Muscle layer of duodenum (tissue), 2 donors: ENCODE measurements around the gene CFAP65.
A peak's percentile ranks its signal among the peaks of the same experiment; 100 is the strongest.

Experiments used
- H3K27ac ChIP-seq: one replicate; pipeline ENCODE4 v1.7.0; 2013; ENCODE audit warnings: mild to moderate bottlenecking, low read length
- H3K27me3 ChIP-seq: one replicate; pipeline ENCODE4 v1.7.0; 2013; ENCODE audit warnings: low read depth, mild to moderate bottlenecking, control low read depth, low read length
- H3K36me3 ChIP-seq, 2 donors: one replicate each; pipeline ENCODE4 v1.7.0; 2013; ENCODE audit warnings: low read length in 2 of 2, control low read depth in 1 of 2, mild to moderate bottlenecking in 1 of 2; ENCODE audit not compliant: insufficient read depth in 2 of 2, control insufficient read depth in 1 of 2
- H3K4me1 ChIP-seq, 2 donors: one replicate each; pipeline ENCODE4 v1.7.0; 2013; ENCODE audit warnings: low read length in 2 of 2, mild to moderate bottlenecking in 2 of 2, control low read depth in 1 of 2, moderate library complexity in 1 of 2; ENCODE audit not compliant: insufficient read depth in 2 of 2, control insufficient read depth in 1 of 2
- H3K4me3 ChIP-seq, 2 donors: one replicate each; pipeline ENCODE4 v1.7.0; 2013; ENCODE audit warnings: low read length in 2 of 2, low read depth in 1 of 2, mild to moderate bottlenecking in 1 of 2
- H3K9me3 ChIP-seq, 2 donors: one replicate each; pipeline ENCODE4 v1.7.0; 2013; ENCODE audit warnings: low read length in 2 of 2, control low read depth in 1 of 2, mild to moderate bottlenecking in 1 of 2; ENCODE audit not compliant: control insufficient read depth in 1 of 2
- donor health status: healthy.

Gene CFAP65

DNA sequence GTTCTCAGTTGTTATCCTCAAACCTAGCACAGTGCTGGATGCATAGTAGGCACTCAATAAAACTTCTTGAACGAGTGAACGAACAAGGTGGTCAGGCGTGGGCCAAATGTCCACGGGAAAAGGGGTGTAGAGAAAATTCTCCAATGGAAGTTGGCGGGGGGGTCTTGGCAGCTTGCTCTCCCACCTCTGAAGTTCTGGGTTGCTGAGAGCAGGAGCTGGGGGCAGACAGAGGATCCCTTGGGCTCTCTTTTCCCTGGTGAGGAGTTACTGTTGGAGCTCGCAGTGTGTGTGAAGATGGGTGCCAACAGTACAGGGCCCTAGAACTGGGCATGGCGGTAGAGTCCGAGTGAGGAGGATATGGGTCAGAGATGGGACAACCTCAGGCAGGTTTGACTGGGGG lies 45.8 kb downstream of the CFAP65 start:
- no peak overlapping the region for H3K27ac ChIP-seq
- no peaks in the 10 kb centered on the region for H3K9me3 ChIP-seq
- no peak overlapping the region for H3K4me3 ChIP-seq
- peaks cover 3 to 31% of the 10 kb centered on the region in 2 donors for H3K4me1 ChIP-seq
- H3K27me3 ChIP-seq: peaks cover 61% of the 10 kb centered on the region
- H3K36me3 ChIP-seq: no peaks in the 10 kb centered on the region

DNA sequence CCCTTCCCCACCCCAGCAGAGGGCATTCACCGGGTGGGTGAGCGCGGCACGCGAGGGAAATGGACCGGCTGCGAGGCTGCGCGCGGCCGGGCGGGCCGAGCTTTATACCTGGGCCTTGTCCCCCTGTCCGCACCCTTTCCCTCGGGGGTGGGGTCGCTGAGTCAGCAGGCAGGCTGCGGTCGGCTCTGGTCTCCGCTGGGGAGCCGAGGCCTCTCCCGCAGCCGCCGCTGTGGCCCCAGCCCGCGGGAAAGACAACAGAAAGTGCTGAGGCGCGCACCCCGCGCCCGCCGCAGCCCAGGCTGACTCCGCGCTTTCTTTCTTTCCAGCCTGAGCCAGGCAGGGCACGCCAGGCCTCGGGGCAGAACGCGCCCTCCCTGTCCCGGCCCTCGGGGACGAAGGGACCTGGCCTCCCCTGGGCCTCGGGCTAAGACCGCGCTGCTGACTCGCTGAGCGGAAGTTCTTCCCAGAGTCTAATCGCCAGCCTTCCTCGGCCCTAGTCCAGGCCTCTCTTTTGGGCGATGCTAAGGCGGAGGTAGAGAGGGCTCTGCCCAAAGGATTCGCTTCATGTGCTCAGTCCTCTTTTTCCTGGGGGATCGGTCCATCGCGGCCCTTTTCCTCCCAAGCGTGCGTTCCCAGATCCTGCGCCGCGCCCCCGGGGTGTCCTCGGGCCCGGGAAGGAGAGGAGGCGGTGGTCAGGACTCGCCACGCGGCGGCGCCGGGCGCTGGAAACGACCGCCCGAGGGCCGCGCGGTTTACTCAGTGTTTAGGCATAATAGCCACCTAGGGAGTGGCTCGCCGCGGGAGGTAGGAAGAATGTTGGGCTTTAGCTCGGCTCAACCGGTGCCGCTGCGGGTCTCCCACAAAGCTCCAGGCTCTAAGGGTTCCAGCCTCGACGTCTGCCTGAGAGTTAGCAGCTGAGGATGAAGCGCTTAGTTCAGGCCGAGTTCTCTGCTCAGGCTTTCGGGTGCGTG lies 47.7 kb downstream of the CFAP65 start, which contains the start of gene CRYBA2:
Gene CRYBA2, minus strand, starts transcription at position 78 of the 971 bp plus-strand sequence. CDS start 246 bp downstream, outside the sequence.
- H3K9me3 ChIP-seq: no peaks in the 10 kb centered on the region
- H3K36me3 ChIP-seq: no peaks in the 10 kb centered on the region
- no peak within 1 kb of the TSS for H3K27ac ChIP-seq
- H3K4me3 ChIP-seq: peak within 1 kb of the TSS; percentile 44 to 64
- peaks cover 63% of the 10 kb centered on the region for H3K27me3 ChIP-seq
- H3K4me1 ChIP-seq: peaks cover 3 to 31% of the 10 kb centered on the region in 2 donors

DNA sequence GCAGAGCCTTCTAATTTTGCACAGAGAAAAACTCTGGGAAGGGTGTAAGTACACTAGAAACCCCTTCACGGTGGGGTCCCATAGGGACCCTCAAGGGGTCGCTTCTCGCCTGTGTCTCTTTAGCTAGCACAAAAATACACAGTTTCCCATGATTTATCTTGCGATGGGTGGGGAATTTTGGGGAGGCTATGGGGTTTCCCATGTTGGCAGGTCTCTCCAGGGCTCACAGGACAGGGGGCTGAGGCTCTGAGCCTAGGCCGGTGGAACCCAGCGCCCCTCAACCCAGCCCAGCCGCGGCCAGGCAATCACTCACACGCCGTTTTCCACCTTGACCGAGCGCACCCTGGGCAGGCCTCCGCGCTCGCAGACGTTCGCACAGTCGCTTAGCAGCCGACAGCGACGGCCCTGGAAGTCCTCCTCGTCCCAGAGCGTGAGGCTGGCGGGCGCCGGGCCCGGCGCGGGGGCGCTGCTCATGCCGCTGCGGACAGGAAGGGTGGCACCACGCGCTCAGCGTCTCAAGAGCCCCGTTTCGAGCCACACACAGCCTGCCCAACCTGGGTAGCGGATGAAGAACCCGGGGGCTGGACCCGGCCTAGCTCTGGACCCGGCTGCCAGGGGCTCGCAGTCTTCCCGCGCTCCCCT lies 48.5 kb downstream of the CFAP65 start:
- H3K36me3 ChIP-seq: no peaks in the 10 kb centered on the region
- H3K9me3 ChIP-seq: no peaks in the 10 kb centered on the region
- H3K4me3 ChIP-seq: peak overlapping the region in 1 of 2 donors; percentile 64
- H3K4me1 ChIP-seq: peaks cover 3 to 31% of the 10 kb centered on the region in 2 donors
- H3K27ac ChIP-seq: no peak overlapping the region
- peaks cover 69% of the 10 kb centered on the region for H3K27me3 ChIP-seq

DNA sequence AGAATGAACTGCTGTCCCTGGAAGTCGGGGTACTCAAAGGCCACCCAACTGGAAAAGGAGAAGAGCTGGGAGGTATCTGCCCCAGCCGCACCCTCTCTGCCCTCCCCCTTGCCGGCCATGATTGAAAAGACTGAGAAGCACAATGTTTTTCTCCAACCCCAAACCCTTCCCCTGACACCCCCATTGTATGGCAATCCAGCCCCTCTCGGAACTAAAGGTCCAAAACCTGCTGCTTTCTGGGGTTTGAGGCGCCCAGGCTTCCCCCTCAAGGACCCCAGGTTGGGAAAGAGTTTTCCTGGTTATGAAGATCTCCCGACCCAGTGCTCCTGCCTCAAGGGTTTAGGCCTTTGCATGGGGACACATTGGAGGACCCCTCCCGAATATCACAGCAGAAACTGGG lies 49.1 kb downstream of the CFAP65 start:
- no peaks in the 10 kb centered on the region for H3K9me3 ChIP-seq
- no peak overlapping the region for H3K4me3 ChIP-seq
- no peaks in the 10 kb centered on the region for H3K36me3 ChIP-seq
- H3K27me3 ChIP-seq: peaks cover 73% of the 10 kb centered on the region
- no peak overlapping the region for H3K27ac ChIP-seq
- H3K4me1 ChIP-seq: peaks cover 3 to 31% of the 10 kb centered on the region in 2 donors

DNA sequence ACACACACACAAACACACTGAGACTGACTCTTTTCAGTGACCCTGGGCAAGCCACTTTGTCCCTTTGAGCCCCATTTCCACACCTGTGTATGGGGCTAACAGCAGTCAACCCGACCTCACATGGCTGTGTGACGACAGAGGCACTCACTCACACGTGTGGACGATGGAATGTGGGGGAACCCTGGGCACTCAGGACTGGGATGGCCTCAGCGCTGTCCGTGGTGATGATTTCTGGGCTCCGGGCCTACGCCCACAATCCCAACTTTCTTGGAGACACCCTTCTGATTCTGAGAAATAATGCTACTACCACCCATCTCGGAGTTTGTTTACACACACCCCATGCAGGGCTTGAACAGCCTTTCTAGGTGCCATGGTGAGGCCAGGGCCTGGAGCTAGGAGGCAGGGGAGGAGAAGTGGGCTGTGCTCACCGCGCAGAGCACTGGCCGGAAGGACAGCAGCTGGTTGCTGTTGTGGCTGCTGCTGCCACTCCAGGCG lies 49.6 kb downstream of the CFAP65 start:
- Histone ChIP-seq H3K4me3 (no peak overlapping the region), H3K9me3 (no peaks in the 10 kb centered on the region), H3K36me3 (no peaks in the 10 kb centered on the region), H3K27ac (no peak overlapping the region), H3K27me3 (peaks cover 78% of the 10 kb centered on the region), H3K4me1 (peaks cover 3 to 31% of the 10 kb centered on the region in 2 donors)

DNA sequence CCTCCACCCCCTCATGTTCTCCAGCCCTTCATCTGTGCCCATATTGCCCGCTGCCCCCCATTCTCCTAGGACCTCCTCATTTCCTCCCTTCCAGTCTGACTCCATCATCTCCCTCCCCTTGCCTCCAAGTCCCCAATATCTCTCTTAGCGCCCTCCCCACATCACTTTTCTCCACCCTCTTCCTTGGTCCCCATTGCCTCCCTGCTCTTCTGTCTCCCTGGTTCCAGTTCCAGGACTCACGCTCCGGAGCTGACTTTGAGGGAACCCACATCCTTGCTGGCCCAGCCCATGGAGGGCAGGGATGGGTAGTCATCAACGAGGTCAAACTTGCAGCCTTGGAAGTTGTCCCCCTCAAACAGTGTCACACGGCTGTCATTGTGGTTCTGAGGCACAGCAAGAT lies 50.7 kb downstream of the CFAP65 start:
- Histone ChIP-seq H3K27ac (no peak overlapping the region), H3K4me3 (no peak overlapping the region), H3K36me3 (no peaks in the 10 kb centered on the region), H3K9me3 (no peaks in the 10 kb centered on the region), H3K4me1 (peaks cover 3 to 24% of the 10 kb centered on the region in 2 donors), H3K27me3 (peaks cover 85% of the 10 kb centered on the region)

DNA sequence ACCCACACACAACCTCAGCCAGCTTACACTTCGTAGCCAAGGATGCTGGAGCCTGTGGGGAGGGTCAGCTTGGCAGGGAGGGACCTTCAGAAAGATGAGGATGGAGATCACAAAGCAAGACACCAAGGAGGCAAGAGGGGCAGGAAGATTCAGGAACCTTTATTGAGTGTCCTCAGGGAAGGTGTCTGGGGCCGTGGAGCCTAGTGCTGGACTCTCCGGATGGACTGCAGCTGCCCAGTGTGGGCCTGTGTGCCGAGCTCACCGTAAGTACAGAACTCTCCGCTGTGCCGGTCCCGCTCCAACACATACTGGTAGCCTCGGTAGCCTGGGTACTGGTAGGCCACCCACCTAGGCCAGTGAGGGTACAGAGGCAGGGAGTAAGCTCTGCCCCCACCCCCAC lies 51.3 kb downstream of the CFAP65 start:
- Histone ChIP-seq H3K4me1 (peaks cover 3 to 28% of the 10 kb centered on the region in 2 donors), H3K27me3 (peaks cover 80% of the 10 kb centered on the region)

DNA sequence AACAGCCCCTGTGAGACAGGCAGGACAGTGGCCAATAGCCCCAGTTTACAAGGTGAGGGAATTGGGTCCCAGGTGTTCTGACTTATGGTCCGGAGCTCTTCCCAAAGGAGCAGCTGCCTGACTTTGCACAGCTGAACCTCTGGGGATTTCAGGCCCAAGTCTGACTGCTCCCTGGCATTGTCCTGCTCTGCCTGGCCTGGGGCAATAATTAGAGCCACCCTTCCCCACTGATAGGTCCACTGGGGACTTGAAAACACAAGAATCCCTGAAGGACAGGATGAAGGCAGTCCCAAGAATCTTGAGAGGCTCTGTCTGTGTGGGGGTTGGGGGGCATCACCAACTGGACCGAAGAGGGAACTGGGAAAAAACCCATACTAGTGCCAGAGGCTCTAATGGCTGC lies 52.7 kb downstream of the CFAP65 start:
- Histone ChIP-seq H3K9me3 (no peaks in the 10 kb centered on the region), H3K4me1 (peaks cover 1 to 32% of the 10 kb centered on the region in 2 donors), H3K4me3 (no peak overlapping the region), H3K27me3 (peaks cover 80% of the 10 kb centered on the region), H3K27ac (no peak overlapping the region), H3K36me3 (no peaks in the 10 kb centered on the region)

More for the DNA sequence above, 51.3 kb downstream of the CFAP65 start:
- no peaks in the 10 kb centered on the region for H3K9me3 ChIP-seq
- no peak overlapping the region for H3K4me3 ChIP-seq
- H3K36me3 ChIP-seq: no peaks in the 10 kb centered on the region
- no peak overlapping the region for H3K27ac ChIP-seq

DNA sequence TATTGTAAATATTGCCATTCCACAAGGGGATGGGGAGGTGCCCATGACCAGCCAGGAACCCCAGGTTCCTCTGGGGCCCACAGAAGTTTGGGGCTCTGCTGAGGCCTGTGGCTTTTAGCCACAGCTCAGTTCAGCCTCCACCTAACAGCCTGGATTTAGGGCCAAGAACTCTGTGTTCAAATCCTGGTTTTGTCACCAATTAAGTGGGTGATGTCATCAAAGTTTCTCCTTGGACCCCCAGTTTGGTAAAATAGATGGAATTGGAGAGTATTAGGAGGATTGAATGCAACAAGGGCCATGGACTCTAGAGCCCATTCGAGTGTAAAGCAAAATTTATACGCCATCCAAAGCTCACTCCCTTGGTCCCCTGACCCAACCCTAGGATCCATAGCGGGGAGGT lies 53.2 kb downstream of the CFAP65 start:
- H3K9me3 ChIP-seq: no peaks in the 10 kb centered on the region
- no peaks in the 10 kb centered on the region for H3K36me3 ChIP-seq
- H3K27ac ChIP-seq: no peak overlapping the region
- peaks cover 80% of the 10 kb centered on the region for H3K27me3 ChIP-seq
- H3K4me1 ChIP-seq: peaks cover 0 to 28% of the 10 kb centered on the region in 2 donors
- no peak overlapping the region for H3K4me3 ChIP-seq

DNA sequence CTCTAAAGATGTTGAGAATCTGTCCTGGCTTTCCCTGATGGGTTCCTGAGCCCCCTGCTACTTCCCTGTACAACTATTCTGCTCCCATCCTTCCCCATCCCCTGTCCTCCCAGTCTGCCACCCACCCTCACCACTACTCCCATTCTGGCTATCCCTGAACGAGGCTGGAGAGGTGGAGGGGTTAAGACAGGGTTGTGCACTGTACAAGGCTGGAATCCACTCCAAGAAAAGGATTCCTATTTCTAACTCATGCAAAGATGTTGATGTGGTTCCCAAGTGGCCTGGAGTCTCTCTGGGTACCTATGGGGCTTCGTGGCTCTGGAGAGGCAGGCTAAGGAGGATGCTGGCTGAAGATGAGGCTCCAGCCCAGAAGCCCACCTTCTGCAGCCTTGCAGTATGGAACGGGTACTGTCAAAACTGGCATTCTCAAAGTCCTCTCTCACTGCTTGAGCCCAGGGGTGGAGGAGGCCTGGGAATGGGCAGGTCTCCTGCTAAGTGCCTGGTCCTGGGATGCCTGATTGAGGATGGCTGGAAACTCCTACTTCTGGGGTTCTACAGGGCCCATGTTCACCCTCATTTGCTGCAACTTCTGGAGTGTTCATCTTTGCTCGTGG lies 55.1 kb downstream of the CFAP65 start:
- H3K4me3 ChIP-seq: no peak overlapping the region
- H3K9me3 ChIP-seq: no peaks in the 10 kb centered on the region
- peaks cover 0 to 37% of the 10 kb centered on the region in 2 donors for H3K4me1 ChIP-seq
- no peaks in the 10 kb centered on the region for H3K36me3 ChIP-seq
- no peak overlapping the region for H3K27ac ChIP-seq
- H3K27me3 ChIP-seq: peaks cover 76% of the 10 kb centered on the region
